PFSK-1 (cell line): ENCODE data around the gene ARHGAP4.

Experiments
- FOXP2 ChIP-seq: optimal IDR thresholded peaks from 2 replicates; pipeline ENCODE3; 2011; ENCODE audit warnings: borderline replicate concordance, control low read depth, inconsistent platforms; ENCODE audit not compliant: insufficient read depth; ENCODE audit errors: extremely low read length, extremely low read depth
- POLR2AphosphoS5 ChIP-seq: IDR thresholded peaks from 2 replicates; pipeline ENCODE4 v1.6.1; 2012; ENCODE audit warnings: low read depth, mild to moderate bottlenecking, control low read depth, low read length, moderate library complexity
- SIN3A ChIP-seq: IDR thresholded peaks from 2 replicates; pipeline ENCODE4 v1.6.1; 2012; ENCODE audit warnings: mild to moderate bottlenecking, low read length, moderate library complexity, borderline replicate concordance; ENCODE audit not compliant: insufficient read depth
- TAF1 ChIP-seq: IDR thresholded peaks from 2 replicates; pipeline ENCODE4 v1.6.1; 2012; ENCODE audit warnings: low read length, control low read depth, borderline replicate concordance; ENCODE audit not compliant: insufficient read depth
- TF ChIP-seq, protein P1 (sequence below), 2 experiments: IDR thresholded peaks; 2 replicates each; pipeline versions ENCODE4 v1.6.1 to v1.8.0; 2011 to 2012; ENCODE audit warnings: low read depth in 2 of 2, low read length in 2 of 2, control low read depth in 1 of 2, inconsistent platforms in 1 of 2, mild to moderate bottlenecking in 1 of 2, moderate library complexity in 1 of 2; ENCODE audit not compliant: insufficient read depth in 1 of 2

ARHGAP4 gene

DNA sequence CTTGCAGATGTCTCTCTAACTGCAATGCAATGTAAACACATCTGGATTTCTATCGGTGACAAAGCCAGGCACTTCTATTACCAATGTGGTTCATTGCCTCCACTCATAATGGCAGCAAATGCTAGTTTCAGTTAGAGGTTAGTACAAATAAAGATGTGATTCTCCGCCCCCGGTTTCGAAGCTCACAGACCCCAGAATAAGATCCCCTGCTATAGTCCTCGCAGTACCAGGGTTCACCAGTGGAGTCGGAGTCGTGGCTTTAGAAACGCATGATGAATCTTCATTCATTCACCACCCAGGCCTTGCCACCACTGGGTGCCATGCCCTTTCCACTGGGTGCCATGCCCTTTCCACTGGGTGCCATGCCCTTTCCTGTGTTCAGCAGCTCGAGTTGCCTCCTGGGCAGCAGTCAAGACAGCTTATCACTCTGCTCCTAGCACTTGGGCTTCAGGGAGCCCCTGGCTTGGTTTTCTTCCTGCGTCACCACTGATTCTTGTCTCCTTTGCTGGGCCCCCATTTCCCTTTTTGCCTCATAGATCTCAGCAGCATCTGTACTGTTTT lies 12.2 kb upstream of the ARHGAP4 start:
- TF ChIP-seq, protein P1, sequence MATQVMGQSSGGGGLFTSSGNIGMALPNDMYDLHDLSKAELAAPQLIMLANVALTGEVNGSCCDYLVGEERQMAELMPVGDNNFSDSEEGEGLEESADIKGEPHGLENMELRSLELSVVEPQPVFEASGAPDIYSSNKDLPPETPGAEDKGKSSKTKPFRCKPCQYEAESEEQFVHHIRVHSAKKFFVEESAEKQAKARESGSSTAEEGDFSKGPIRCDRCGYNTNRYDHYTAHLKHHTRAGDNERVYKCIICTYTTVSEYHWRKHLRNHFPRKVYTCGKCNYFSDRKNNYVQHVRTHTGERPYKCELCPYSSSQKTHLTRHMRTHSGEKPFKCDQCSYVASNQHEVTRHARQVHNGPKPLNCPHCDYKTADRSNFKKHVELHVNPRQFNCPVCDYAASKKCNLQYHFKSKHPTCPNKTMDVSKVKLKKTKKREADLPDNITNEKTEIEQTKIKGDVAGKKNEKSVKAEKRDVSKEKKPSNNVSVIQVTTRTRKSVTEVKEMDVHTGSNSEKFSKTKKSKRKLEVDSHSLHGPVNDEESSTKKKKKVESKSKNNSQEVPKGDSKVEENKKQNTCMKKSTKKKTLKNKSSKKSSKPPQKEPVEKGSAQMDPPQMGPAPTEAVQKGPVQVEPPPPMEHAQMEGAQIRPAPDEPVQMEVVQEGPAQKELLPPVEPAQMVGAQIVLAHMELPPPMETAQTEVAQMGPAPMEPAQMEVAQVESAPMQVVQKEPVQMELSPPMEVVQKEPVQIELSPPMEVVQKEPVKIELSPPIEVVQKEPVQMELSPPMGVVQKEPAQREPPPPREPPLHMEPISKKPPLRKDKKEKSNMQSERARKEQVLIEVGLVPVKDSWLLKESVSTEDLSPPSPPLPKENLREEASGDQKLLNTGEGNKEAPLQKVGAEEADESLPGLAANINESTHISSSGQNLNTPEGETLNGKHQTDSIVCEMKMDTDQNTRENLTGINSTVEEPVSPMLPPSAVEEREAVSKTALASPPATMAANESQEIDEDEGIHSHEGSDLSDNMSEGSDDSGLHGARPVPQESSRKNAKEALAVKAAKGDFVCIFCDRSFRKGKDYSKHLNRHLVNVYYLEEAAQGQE (IDR thresholded peaks at IDR 0.05; ENCODE audit: insufficient read depth in 1 of 2, low read depth in 2 of 2, low read length in 2 of 2) = no peak
- TF ChIP-seq SIN3A = no peak
- no peak for TF ChIP-seq TAF1
- no peak for TF ChIP-seq POLR2AphosphoS5
- no peak for TF ChIP-seq FOXP2

GRCh38 chrX:153937056-153937455 lies 11.0 kb upstream of the ARHGAP4 start:
- TF ChIP-seq TAF1 = no peak
- no peak for TF ChIP-seq FOXP2
- no peak for TF ChIP-seq POLR2AphosphoS5
- TF ChIP-seq, protein P1 (IDR thresholded peaks at IDR 0.05; ENCODE audit: insufficient read depth in 1 of 2, low read depth in 2 of 2, low read length in 2 of 2) = no peak
- no peak for TF ChIP-seq SIN3A

GRCh38 chrX:153935326-153935851 lies 9.3 kb upstream of the ARHGAP4 start:
- no peak for TF ChIP-seq FOXP2
- no peak for TF ChIP-seq SIN3A

- TF ChIP-seq SIN3A (no peak), POLR2AphosphoS5 (no peak), FOXP2 (no peak)
Measured at GRCh38 chrX:153934762-153935325, 8.8 kb upstream of the ARHGAP4 start, which contains the start of gene NAA10. Gene NAA10, minus strand, starts transcription at chrX:153935037. Its CDS starts 133 bp downstream, at chrX:153934904.

DNA sequence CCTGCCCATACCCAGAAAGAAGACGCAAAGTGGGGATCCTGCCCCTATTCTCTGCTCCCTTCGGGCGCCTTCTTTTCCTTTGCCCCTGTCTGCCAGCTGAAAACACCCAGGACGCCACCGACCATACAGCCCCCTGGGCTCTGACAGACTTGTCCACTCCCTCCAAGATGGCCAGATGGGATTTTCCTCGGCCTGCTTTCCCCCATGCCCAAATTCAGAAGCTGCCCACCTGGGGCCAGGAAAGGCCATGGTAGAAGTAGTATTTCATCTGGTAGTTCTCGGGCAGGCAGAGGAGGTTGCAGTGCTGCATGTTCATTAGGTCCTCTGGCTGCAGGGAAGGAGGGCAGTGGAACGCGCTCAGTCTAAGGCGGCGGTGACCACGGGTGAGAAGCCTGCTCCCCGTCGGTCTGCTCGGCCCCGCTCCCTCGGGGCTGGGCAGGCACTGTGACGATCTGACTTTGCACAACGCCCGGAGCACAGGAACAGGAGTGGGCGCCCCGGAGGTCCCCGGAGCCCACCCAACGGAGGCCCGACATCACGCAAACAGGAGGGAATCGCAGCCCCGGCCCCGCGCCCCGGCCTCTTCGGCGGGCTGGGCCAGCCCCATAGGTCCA lies 8.2 kb upstream of the ARHGAP4 start:
- TF ChIP-seq SIN3A (no peak), FOXP2 (no peak), TAF1 (no peak), POLR2AphosphoS5 (no peak)
- TF ChIP-seq, protein P1 (IDR thresholded peaks at IDR 0.05; ENCODE audit: insufficient read depth in 1 of 2, low read depth in 2 of 2, low read length in 2 of 2) = no peak

DNA sequence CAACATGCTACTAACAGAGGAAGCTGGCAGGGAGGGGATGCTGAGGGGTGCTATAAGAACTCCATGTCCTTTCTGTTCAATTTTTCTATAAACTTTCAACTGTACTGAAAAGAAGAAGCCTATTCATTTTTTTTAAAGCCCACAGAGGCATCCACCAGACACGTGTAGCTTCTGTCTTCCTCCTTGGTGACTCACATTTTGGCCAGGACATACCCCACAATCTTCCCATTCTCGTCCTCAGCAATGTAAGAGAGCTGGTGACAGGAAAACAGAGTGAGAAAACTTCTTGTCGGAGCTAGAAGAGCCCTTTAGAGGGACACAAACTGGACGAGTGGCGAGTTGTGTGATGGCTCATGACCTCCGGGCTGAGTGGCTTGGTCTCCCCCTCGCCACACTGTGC lies 7.7 kb upstream of the ARHGAP4 start:
- TF ChIP-seq SIN3A (no peak), FOXP2 (no peak), POLR2AphosphoS5 (no peak), TAF1 (no peak)
- TF ChIP-seq, protein P1 (IDR thresholded peaks at IDR 0.05; ENCODE audit: insufficient read depth in 1 of 2, low read depth in 2 of 2, low read length in 2 of 2) = no peak
